Loucy (cell line): ENCODE results near the gene BTBD7.

Source experiments
- EZH2phosphoT487 ChIP-seq: fragments of 200-600 bp; IDR thresholded peaks from 2 replicates; pipeline ENCODE4 v1.6.1; 2018; ENCODE audit warnings: antibody characterized with exemption, mild to moderate bottlenecking, moderate library complexity, borderline replicate concordance
- TF ChIP-seq, protein P1 (sequence below): fragments of 200-600 bp; sonication (generic); conservative IDR thresholded peaks from 2 replicates; pipeline ENCODE4 v1.5.1; 2014; ENCODE audit warnings: mild to moderate bottlenecking, antibody characterized with exemption, low read length

DNA sequence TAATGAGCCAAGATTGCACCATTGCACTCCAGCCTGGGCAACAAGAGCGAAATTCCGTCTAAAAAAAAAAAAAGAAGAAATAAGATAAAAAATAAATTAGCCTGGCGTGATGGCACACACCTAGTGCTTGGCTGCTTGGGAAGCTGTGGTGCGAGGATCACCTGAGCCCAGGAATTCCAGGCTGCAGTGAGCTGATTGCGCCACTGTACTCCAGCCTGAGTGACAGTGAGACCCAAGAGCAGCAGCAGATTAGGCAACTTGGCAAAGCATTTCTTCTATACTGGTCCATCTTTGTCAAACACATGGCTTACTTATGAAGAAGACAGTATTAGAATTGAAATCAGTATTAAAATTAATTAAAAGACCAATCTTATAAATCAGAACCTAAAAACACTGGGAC, 132.3 kb downstream of the BTBD7 start:
- TF ChIP-seq, protein P1, sequence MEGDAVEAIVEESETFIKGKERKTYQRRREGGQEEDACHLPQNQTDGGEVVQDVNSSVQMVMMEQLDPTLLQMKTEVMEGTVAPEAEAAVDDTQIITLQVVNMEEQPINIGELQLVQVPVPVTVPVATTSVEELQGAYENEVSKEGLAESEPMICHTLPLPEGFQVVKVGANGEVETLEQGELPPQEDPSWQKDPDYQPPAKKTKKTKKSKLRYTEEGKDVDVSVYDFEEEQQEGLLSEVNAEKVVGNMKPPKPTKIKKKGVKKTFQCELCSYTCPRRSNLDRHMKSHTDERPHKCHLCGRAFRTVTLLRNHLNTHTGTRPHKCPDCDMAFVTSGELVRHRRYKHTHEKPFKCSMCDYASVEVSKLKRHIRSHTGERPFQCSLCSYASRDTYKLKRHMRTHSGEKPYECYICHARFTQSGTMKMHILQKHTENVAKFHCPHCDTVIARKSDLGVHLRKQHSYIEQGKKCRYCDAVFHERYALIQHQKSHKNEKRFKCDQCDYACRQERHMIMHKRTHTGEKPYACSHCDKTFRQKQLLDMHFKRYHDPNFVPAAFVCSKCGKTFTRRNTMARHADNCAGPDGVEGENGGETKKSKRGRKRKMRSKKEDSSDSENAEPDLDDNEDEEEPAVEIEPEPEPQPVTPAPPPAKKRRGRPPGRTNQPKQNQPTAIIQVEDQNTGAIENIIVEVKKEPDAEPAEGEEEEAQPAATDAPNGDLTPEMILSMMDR = no peak
- TF ChIP-seq EZH2phosphoT487 = no peak
